Fibroblast of lung (primary cell): Measurements from ENCODE around the gene CHCHD10.

Experiments
- EZH2 ChIP-seq: IDR thresholded peaks from 2 replicates; pipeline ENCODE4 v1.5.1; 2012; ENCODE audit warnings: low read length, control low read depth, mild to moderate bottlenecking; ENCODE audit errors: missing control alignments
- TF ChIP-seq, protein P1 (sequence below), 2 donors: IDR thresholded peaks in 1 of 2; conservative IDR thresholded peaks in 1 of 2; 1 replicate in 1 of 2; 2 replicates in 1 of 2; pipeline ENCODE4 v1.5.1; 2011 to 2012; ENCODE audit warnings: low read length in 2 of 2, control low read depth in 1 of 2, inconsistent platforms in 1 of 2, low read depth in 1 of 2, mild to moderate bottlenecking in 1 of 2

DNA sequence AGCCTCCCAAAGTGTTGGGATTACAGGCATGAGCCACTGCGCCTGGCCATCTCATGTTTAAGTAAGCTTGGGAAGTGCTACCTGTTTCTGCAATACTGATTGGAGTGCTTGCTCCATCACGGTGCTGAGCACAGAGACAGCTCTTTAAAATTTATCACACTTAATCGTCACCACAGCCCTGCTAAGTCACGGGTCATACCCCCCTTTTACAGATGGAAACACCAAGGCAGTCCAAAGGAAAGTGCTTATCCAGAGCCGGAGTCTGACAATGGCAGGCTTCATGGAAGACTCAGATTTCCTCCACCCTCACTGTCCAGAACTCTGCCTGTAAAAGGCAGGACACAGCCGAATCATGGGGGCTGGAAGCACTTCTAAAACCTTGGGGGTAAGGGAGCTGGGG is 7.7 kb downstream of the CHCHD10 start:
- TF ChIP-seq, protein P1, sequence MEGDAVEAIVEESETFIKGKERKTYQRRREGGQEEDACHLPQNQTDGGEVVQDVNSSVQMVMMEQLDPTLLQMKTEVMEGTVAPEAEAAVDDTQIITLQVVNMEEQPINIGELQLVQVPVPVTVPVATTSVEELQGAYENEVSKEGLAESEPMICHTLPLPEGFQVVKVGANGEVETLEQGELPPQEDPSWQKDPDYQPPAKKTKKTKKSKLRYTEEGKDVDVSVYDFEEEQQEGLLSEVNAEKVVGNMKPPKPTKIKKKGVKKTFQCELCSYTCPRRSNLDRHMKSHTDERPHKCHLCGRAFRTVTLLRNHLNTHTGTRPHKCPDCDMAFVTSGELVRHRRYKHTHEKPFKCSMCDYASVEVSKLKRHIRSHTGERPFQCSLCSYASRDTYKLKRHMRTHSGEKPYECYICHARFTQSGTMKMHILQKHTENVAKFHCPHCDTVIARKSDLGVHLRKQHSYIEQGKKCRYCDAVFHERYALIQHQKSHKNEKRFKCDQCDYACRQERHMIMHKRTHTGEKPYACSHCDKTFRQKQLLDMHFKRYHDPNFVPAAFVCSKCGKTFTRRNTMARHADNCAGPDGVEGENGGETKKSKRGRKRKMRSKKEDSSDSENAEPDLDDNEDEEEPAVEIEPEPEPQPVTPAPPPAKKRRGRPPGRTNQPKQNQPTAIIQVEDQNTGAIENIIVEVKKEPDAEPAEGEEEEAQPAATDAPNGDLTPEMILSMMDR (conservative IDR thresholded peaks at IDR 0.05 in 1 of 2, IDR thresholded peaks at IDR 0.05 in 1 of 2; ENCODE audit: low read depth in 1 of 2, low read length in 2 of 2): no peak
- no peak for TF ChIP-seq EZH2
